ENCODE data around the gene CACUL1.

DNA sequence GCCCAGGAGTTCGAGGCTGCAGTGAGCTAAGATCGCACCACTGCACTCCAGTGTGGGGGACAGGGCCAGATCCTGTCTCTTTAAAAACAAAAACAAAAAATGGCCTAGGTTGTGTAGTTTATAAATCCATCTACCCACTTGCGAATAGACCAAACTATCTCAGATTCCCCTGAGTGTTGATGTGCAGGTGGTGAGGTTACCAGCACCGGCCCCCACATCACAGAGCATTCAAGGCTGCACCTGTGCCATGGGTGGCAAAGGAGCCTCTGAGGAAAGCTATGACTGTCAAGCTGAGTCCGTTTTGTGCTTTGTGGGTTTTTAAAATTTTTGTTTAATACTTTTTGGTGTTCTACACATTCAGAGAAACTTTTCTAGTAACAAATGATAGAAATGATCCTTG is 30.8 kb upstream of the CACUL1 start:
- TF ChIP-seq BRCA1 (CRISPR knock-in tag; IDR thresholded peaks at IDR 0.05) = no peak
- TF ChIP-seq, protein P1, sequence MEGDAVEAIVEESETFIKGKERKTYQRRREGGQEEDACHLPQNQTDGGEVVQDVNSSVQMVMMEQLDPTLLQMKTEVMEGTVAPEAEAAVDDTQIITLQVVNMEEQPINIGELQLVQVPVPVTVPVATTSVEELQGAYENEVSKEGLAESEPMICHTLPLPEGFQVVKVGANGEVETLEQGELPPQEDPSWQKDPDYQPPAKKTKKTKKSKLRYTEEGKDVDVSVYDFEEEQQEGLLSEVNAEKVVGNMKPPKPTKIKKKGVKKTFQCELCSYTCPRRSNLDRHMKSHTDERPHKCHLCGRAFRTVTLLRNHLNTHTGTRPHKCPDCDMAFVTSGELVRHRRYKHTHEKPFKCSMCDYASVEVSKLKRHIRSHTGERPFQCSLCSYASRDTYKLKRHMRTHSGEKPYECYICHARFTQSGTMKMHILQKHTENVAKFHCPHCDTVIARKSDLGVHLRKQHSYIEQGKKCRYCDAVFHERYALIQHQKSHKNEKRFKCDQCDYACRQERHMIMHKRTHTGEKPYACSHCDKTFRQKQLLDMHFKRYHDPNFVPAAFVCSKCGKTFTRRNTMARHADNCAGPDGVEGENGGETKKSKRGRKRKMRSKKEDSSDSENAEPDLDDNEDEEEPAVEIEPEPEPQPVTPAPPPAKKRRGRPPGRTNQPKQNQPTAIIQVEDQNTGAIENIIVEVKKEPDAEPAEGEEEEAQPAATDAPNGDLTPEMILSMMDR (CRISPR knock-in tag; IDR thresholded peaks at IDR 0.05) = no peak
- TF ChIP-seq RXRA (CRISPR knock-in tag; IDR thresholded peaks at IDR 0.05) = no peak
- TF ChIP-seq, protein P2, sequence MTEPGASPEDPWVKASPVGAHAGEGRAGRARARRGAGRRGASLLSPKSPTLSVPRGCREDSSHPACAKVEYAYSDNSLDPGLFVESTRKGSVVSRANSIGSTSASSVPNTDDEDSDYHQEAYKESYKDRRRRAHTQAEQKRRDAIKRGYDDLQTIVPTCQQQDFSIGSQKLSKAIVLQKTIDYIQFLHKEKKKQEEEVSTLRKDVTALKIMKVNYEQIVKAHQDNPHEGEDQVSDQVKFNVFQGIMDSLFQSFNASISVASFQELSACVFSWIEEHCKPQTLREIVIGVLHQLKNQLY (CRISPR knock-in tag; IDR thresholded peaks at IDR 0.05) = no peak
- TF ChIP-seq RAD21 (CRISPR knock-in tag; IDR thresholded peaks at IDR 0.05) = no peak

Measured in HepG2 (cell line).